GM12873 (cell line): Measurements from ENCODE around the gene OSGEP.
A peak's percentile ranks its signal among the peaks of the same experiment; 100 is the strongest.

Source experiments
- TF ChIP-seq, protein P1 (sequence below): IDR thresholded peaks from 2 replicates; pipeline ENCODE4 v1.5.1; 2012; ENCODE audit warnings: low read depth, mild to moderate bottlenecking, moderate library complexity, low read length, control low read depth; ENCODE audit not compliant: insufficient read depth; ENCODE audit errors: missing control alignments

Gene OSGEP

DNA sequence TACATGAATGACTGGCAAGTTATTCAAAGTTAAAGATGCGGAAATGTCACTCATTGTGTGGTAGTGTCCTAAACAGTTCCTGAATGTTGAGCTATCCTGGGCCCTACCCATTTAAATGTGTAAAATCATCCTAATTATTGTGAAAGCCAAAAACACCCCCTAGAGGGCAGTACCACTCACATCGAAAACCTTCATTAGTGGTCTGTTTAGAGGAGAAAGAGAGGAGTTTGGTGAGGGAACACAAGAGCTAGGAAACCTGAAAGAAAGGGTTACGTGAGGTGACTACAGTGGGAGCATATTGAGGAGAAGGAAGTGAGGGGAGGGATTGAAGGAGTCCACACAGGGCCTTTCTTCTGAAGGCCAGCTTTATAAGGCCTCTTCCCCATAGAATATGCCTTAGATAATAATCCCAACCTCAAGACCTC lies 38.8 kb downstream of the OSGEP start:
- TF ChIP-seq, protein P1, sequence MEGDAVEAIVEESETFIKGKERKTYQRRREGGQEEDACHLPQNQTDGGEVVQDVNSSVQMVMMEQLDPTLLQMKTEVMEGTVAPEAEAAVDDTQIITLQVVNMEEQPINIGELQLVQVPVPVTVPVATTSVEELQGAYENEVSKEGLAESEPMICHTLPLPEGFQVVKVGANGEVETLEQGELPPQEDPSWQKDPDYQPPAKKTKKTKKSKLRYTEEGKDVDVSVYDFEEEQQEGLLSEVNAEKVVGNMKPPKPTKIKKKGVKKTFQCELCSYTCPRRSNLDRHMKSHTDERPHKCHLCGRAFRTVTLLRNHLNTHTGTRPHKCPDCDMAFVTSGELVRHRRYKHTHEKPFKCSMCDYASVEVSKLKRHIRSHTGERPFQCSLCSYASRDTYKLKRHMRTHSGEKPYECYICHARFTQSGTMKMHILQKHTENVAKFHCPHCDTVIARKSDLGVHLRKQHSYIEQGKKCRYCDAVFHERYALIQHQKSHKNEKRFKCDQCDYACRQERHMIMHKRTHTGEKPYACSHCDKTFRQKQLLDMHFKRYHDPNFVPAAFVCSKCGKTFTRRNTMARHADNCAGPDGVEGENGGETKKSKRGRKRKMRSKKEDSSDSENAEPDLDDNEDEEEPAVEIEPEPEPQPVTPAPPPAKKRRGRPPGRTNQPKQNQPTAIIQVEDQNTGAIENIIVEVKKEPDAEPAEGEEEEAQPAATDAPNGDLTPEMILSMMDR = peak; percentile 66

DNA sequence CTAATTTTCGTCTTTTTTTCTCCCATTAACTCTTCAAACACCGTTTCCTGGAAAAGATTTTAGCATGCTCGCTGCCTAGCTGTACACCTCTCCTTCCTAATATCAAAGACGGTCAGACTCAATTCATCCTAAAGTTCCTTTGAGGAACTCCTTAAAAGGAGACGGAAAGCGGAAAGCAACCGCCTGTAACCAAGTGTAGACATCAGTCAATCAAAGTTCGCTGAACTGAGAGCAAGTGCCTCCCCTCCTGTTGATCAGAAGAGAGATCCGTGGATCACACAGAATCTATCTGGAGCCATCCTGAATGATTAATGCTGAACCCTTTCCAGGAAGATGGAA lies 40.9 kb downstream of the OSGEP start:
- TF ChIP-seq, protein P1 = no peak

DNA sequence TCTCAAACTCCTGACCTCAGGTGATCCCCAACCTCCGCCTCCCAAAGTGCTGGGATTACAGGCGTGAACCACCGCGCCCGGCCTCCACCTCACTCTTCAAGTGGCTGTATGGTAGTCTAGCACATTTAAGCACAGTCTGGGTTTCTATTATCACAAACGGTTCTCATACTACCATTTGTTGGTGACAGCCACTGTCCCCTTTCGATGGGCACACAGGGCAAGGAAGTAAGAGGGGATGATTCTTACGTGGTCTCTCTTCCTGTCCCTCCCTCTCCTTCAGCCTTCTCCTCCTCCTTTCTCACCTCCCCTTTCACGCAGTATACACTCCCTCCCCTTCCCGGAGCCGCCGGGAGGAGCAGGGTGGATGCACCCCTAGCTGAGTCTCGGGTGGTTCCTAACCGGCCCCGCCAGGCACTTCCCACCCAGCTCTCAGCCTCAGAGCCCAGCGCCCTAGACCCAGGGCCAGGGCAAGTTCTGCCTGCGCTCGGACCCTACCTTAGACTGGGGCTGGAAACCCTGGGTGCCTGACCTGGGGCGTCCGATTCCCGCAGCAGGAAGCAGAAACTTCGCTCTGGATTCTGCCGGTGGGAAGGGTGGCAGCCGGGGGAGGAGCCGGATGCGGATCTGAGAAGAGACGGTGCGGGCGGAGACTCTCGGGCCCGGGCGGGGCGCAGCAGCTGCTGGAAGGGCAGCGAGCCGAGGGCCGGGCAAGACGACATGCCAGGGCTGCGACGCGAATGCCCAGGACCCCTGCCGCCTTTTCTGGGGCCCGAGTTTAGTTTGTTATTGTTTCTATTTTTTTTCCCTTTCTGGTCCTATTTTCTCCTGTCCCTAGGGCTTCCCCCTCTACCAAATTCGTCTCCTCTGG lies 41.5 kb downstream of the OSGEP start, which contains the start of gene TEP1:
TSS of gene TEP1 (minus strand) at position 626 of the 868 bp plus-strand sequence. CDS start 5,062 bp downstream, outside the sequence.
- TF ChIP-seq, protein P1 = no peak

DNA sequence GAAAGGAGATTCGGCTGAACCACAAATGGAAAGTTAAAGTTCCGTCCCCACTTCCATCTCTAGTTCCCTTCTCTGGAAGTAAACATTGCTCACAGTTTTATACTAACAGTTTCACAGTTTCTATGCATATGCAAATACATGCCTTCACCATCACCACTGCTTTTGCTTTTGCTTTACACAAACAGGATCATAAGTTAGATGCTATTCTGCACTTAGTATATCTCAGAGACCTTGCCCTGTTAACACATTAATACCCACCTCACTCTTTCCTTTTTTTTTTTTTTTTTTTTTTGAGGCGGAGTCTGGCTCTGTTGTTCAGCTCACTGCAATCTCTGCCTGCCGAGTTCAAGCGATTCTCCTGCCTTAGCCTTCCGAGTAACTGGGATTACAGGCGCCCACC lies 42.2 kb downstream of the OSGEP start:
- TF ChIP-seq, protein P1 = no peak

DNA sequence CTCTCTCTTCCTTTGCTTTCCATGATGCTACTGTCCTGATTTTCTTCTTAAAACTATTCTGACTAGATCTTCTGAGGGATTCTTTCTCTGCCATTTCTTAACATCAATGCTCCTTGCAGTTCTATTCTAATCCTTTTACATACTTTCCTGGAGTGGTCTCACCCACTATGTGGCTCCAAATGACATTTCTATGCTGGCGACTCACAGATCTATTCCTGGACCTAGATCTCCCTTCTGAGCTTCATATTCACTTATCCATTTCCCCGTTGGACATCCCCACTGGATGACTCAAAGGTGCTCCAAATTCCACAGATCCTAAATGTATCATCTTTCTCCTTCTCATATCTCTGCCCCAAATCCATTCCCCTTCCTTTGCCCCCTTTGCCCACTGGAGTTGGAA lies 45.4 kb downstream of the OSGEP start:
- TF ChIP-seq, protein P1 = no peak

DNA sequence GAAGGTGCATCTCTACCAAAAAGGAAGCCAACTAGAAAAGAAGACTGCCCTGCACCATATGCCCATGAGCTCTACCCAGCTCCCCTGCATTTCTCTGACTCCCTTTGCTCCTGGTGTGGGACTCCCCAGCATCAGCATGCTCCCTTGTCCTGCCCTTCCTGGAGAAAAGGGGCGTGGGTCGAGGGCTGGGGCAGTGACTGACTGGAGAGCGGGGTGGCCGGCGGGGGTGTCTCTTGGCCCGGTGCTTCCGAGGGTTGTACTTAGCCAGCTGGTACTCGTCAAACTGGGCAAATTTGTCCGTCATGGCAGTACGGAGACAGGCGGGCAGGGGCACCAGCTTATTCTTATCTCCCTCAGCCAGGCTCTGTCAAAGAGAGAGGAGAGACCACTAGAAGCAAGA lies 51.1 kb downstream of the OSGEP start:
- TF ChIP-seq, protein P1 = no peak

DNA sequence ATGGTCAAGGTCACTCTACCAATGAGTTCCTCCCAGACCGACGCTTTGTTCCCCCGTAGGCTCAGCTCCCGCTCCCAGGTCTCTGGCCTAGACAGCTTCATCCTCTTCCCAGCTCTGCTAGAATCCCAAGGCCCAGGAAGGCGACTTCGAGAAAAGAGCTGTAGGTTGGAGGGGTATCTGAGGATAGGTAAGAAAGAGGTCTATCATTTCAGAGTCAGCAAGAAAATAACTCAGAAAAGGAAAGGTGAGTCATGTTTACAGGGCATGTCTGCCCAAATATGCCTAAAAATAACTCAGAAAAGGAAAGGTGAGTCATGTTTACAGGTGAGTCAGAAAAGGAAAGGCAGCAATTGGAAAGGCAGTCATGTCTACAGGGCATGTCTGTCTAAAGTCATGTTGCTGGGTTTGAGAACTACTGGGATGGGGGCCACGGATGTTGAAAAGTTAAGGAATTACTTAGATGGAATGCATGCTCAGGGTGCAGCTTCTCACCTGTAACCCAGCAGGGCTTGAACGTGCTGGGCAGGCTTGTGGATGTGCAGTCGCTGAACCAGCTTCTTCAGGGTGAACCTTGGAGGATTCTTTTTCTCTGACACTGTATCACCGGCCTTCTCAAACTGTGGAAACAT lies 53.5 kb downstream of the OSGEP start:
- TF ChIP-seq, protein P1 = no peak
